ENCODE measurements around the gene ZFYVE28. TPM values are rescaled to one million over a fixed set of nuclear protein-coding genes. Genes with fewer than 3 reads are reported as not detected.

ZFYVE28 gene
- total and polyA plus RNA-seq, 2 of the 8 experiments (the other 6 are each of a cell fraction or from before 2014, with no cell fraction given), result 1.7 to 4.9 TPM

GRCh38 chr4:2419814-2420213, 1.4 kb upstream of the ZFYVE28 start (continued):
- no peak for TF ChIP-seq HDAC2 (IDR thresholded peaks at IDR 0.05; ENCODE audit: borderline replicate concordance in 1 of 2, low read depth in 2 of 2, low read length in 2 of 2)

Measured in H1 (cell line).